B cell (primary cell): ENCODE results near the gene TMEM253. TPM values are rescaled to one million over a fixed set of nuclear protein-coding genes. Genes with fewer than 3 reads are reported as not detected.

ENCODE experiments used
- ATAC-seq: fragments of 200-7000 bp; cut with Tn5 transposase; one replicate; pipeline ENCODE4 v1.10.0; 2021; ENCODE audit warnings: low read depth, mild to moderate bottlenecking, moderate number of reproducible peaks, moderate library complexity
- CTCF ChIA-PET: fragments of 350-600 bp; sonication (Branson Sonifier 250); formaldehyde crosslinking; loops from one replicate; lab custom pipeline; 2021; ENCODE audit warnings: antibody characterized with exemption, inconsistent platforms; lab: Charles Lee
- POLR2A ChIA-PET: fragments of 350-600 bp; sonication (Branson Sonifier 250); formaldehyde crosslinking; loops from one replicate; lab custom pipeline; 2021; ENCODE audit warnings: antibody characterized with exemption; lab: Charles Lee
- DNase-seq: peaks from one replicate; pipeline ENCODE4 v3.0.0; 2013
- H2AFZ ChIP-seq: 2 replicates; pipeline ENCODE4 v1.6.1; 2012; ENCODE audit warnings: mild to moderate bottlenecking, low read depth, low read length; ENCODE audit not compliant: insufficient read depth, poor library complexity, severe bottlenecking
- H3K27ac ChIP-seq, 2 donors: 1 replicate in 1 of 2; 2 replicates in 1 of 2; pipeline ENCODE4 v1.5.1; 2012 to 2013; ENCODE audit warnings: low read length in 2 of 2, mild to moderate bottlenecking in 2 of 2, moderate library complexity in 1 of 2
- H3K27me3 ChIP-seq, 4 experiments: fragments of 200-600 bp in 1 of 4; sonication (generic) in 1 of 4; replicated peaks in 1 of 4; 1 replicate in 2 of 4; 2 replicates in 2 of 4; pipeline versions ENCODE4 v1.6.1 to v1.7.0; 2013 to 2016; ENCODE audit warnings: low read length in 3 of 4, mild to moderate bottlenecking in 2 of 4, mixed read lengths in 1 of 4, moderate library complexity in 1 of 4; ENCODE audit not compliant: insufficient read depth in 4 of 4, control insufficient read depth in 3 of 4; ENCODE audit errors: control extremely low read depth in 1 of 4
- H3K36me3 ChIP-seq, 2 experiments: replicated peaks in 1 of 2; 1 replicate in 1 of 2; 2 replicates in 1 of 2; pipeline versions ENCODE4 v1.6.1 to v1.7.1; 2013; ENCODE audit warnings: low read length in 1 of 2; ENCODE audit not compliant: insufficient read depth in 2 of 2, control insufficient read depth in 1 of 2; ENCODE audit errors: control extremely low read depth in 1 of 2, extremely low read depth in 1 of 2
- H3K4me1 ChIP-seq, 2 donors: fragments of 200-600 bp in 1 of 2; sonication (generic) in 1 of 2; 1 replicate in 1 of 2; 2 replicates in 1 of 2; pipeline versions ENCODE4 v1.5.1 to v1.6.1; 2013 to 2017; ENCODE audit warnings: low read length in 2 of 2; ENCODE audit not compliant: control insufficient read depth in 2 of 2, insufficient read depth in 2 of 2
- H3K4me2 ChIP-seq: replicated peaks from 2 replicates; pipeline ENCODE3; 2012; ENCODE audit warnings: mild to moderate bottlenecking, low read depth, low read length; ENCODE audit not compliant: poor library complexity, severe bottlenecking
- H3K4me3 ChIP-seq, 5 experiments: fragments of 200-600 bp in 1 of 5; sonication (generic) in 1 of 5; 1 replicate in 3 of 5; 2 replicates in 2 of 5; pipeline versions ENCODE4 v1.5.1 to v1.7.0; 2011 to 2016; ENCODE audit warnings: low read length in 4 of 5, mild to moderate bottlenecking in 4 of 5, low read depth in 2 of 5, control low read depth in 1 of 5, moderate library complexity in 1 of 5; ENCODE audit not compliant: insufficient read depth in 1 of 5; ENCODE audit errors: control extremely low read depth in 1 of 5, extremely low read depth in 1 of 5
- H3K79me2 ChIP-seq: fragments of 200-600 bp; sonication (generic); one replicate; pipeline ENCODE4 v1.6.0; 2016; ENCODE audit warnings: low read length; ENCODE audit not compliant: control insufficient read depth, insufficient read depth
- H3K9ac ChIP-seq: fragments of 200-600 bp; sonication (generic); 2 replicates; pipeline ENCODE4 v1.6.1; 2017; ENCODE audit warnings: mild to moderate bottlenecking, low read length, moderate library complexity
- H3K9me3 ChIP-seq, 3 donors: one replicate each; pipeline versions ENCODE4 v1.6.1 to v1.7.1; 2013; ENCODE audit warnings: low read length in 2 of 3; ENCODE audit not compliant: control insufficient read depth in 2 of 3, insufficient read depth in 1 of 3; ENCODE audit errors: control extremely low read depth in 1 of 3
- H4K20me1 ChIP-seq: 2 replicates; pipeline ENCODE4 v1.6.0; 2012; ENCODE audit warnings: mild to moderate bottlenecking, low read length; ENCODE audit not compliant: insufficient read depth, control insufficient read depth, poor library complexity, severe bottlenecking
- H3K27ac Mint-ChIP-seq: one replicate; pipeline ENCODE4 v1.8.0; 2021; ENCODE audit warnings: mixed read lengths
- H3K27me3 Mint-ChIP-seq: one replicate; pipeline ENCODE4 v1.8.0; 2021; ENCODE audit warnings: mixed read lengths
- H3K4me1 Mint-ChIP-seq: one replicate; pipeline ENCODE4 v1.8.0; 2021; ENCODE audit warnings: mixed read lengths
- H3K4me3 Mint-ChIP-seq: one replicate; pipeline ENCODE4 v1.8.0; 2021; ENCODE audit warnings: mixed read lengths
- H3K9me3 Mint-ChIP-seq: one replicate; pipeline ENCODE4 v1.8.0; 2022; ENCODE audit warnings: mixed read lengths; ENCODE audit not compliant: insufficient read depth
- CTCF ChIP-seq: fragments of 200-600 bp; IDR thresholded peaks from one replicate; pipeline ENCODE4 v1.8.0; 2022; ENCODE audit warnings: antibody characterized with exemption, mild to moderate bottlenecking
- EZH2 ChIP-seq: IDR thresholded peaks from 2 replicates; pipeline ENCODE4 v1.6.1; 2012; ENCODE audit warnings: borderline replicate concordance, low read depth, mild to moderate bottlenecking, moderate library complexity, low read length; ENCODE audit not compliant: insufficient read depth, poor library complexity, severe bottlenecking
- WGBS: methylation state at CpG from one replicate; pipeline ENCODE4 v1.1.5; 2013; ENCODE audit warnings: missing lambda C conversion rate; ENCODE audit not compliant: insufficient coverage; 5-methylcytosine and 5-hydroxymethylcytosine counted together
- intact Hi-C: fragments of 100-400 bp; cut with micrococcal nuclease; formaldehyde crosslinking; loops from one replicate; pipeline ENCODE4 v1.10.0; 2022
- polyA plus RNA-seq: library from polyadenylated mRNA; depleted of rRNA; stranded (reverse); fragments of >200 nt; gene quantifications from 2 replicates; pipeline ENCODE4 v1.2.3, GENCODE V29; 2012
- total RNA-seq, 2 donors: library from RNA; stranded (reverse); fragments of 120-200 nt in 1 of 2; gene quantifications; 1 replicate in 1 of 2; 2 replicates in 1 of 2; pipeline versions ENCODE4 v1.2.3 to v1.2.4, GENCODE V29; 2013 to 2022

Gene TMEM253
- total and polyA plus RNA-seq, 2 donors (not counting 1 experiment from before 2014, with no cell fraction given), result not detected

GRCh38 chr14:21104448-21105060 is 3.7 kb downstream of the TMEM253 start:
- H3K4me2 ChIP-seq, result peak overlapping the region; percentile 75
- Mint-ChIP-seq H3K4me1 (peaks cover 12% of the 10 kb centered on the region), H3K9me3 (no peaks in the 10 kb centered on the region), H3K27ac (peak overlapping the region; percentile 96), H3K4me3 (peak overlapping the region; percentile 78), H3K27me3 (peaks cover 20% of the 10 kb centered on the region)
- peak overlapping the region; percentile 83 for H2AFZ ChIP-seq
- TF ChIP-seq CTCF (peak; percentile 84), EZH2 (no peak)
- ATAC-seq (peak; percentile 39), DNase-seq (peak; percentile 80)
- peaks cover 12 to 20% of the 10 kb centered on the region in 2 donors for H3K4me1 ChIP-seq
- H3K9me3 ChIP-seq, result no peaks in the 10 kb centered on the region
- peak overlapping the region; percentile 93 to 96 for H3K27ac ChIP-seq
- peak overlapping the region; percentile 72 to 92 (median 84) for H3K4me3 ChIP-seq
- intact Hi-C loops, result loop anchor here (1.0 to 10.0 kb wide), 9 partner anchors 12 to 762 kb away; partner anchors contain the start of genes CHD8, HNRNPC, NDRG2 and PARP2
- POLR2A ChIA-PET, result interaction anchor here (0.6 to 2.6 kb wide), 6 partner anchors 12 to 92 kb away, joined by 3 to 27 read pairs (median 6); partner anchors contain the start of gene ARHGEF40
- CTCF ChIA-PET, result interaction anchor here (0.7 to 11.8 kb wide), 22 partner anchors 10 to 175 kb away, joined by 3 to 348 read pairs (median 6); partner anchors contain the start of genes ARHGEF40, NDRG2 and RPGRIP1
- no peaks in the 10 kb centered on the region for H3K36me3 ChIP-seq
- H3K27me3 ChIP-seq, result peaks cover 0 to 18% (median 10%) of the 10 kb centered on the region in 4 experiments
- no peaks in the 10 kb centered on the region for H3K79me2 ChIP-seq
- no peaks in the 10 kb centered on the region for H4K20me1 ChIP-seq
- 0% methylated on average over 7 of the region's 8 CpGs for WGBS
- H3K9ac ChIP-seq, result peak overlapping the region; percentile 87

GRCh38 chr14:21105095-21105494 is 4.2 kb downstream of the TMEM253 start:
- ATAC-seq (no peak), DNase-seq (no peak)
- Histone ChIP-seq H3K9me3 (no peaks in the 10 kb centered on the region), H3K36me3 (no peaks in the 10 kb centered on the region), H4K20me1 (no peaks in the 10 kb centered on the region), H2AFZ (no peak overlapping the region), H3K9ac (no peak overlapping the region), H3K4me1 (peaks cover 12 to 20% of the 10 kb centered on the region in 2 donors), H3K27me3 (peaks cover 0 to 15% (median 6%) of the 10 kb centered on the region in 4 experiments), H3K4me3 (no peak overlapping the region), H3K79me2 (no peaks in the 10 kb centered on the region), H3K27ac (no peak overlapping the region), H3K4me2 (no peak overlapping the region)
- no peak for TF ChIP-seq EZH2
- WGBS, result 90% methylated on average over 2 of the region's 8 CpGs
- Mint-ChIP-seq H3K9me3 (no peaks in the 10 kb centered on the region), H3K4me3 (no peak overlapping the region), H3K27ac (no peak overlapping the region), H3K4me1 (peaks cover 12% of the 10 kb centered on the region), H3K27me3 (peaks cover 16% of the 10 kb centered on the region)
- intact Hi-C loops, result loop anchor here (2.0 to 10.0 kb wide), 2 partner anchors 80 to 490 kb away; partner anchors contain the start of gene NDRG2
- CTCF ChIA-PET, result interaction anchor here (0.7 to 11.8 kb wide), 22 partner anchors 9 to 175 kb away, joined by 3 to 348 read pairs (median 6); partner anchors contain the start of genes ARHGEF40, NDRG2 and RPGRIP1
- POLR2A ChIA-PET, result interaction anchor here (0.9 to 2.6 kb wide), 4 partner anchors 34 to 93 kb away, joined by 3 to 27 read pairs (median 8); partner anchors contain the start of gene ARHGEF40
